ENCODE results near the gene SCARB1. TPM values are rescaled to one million over a fixed set of nuclear protein-coding genes. Genes with fewer than 3 reads are reported as not detected.

SCARB1 gene
- total RNA-seq, 1 donor from 2014 or later, result 6.6 TPM

DNA sequence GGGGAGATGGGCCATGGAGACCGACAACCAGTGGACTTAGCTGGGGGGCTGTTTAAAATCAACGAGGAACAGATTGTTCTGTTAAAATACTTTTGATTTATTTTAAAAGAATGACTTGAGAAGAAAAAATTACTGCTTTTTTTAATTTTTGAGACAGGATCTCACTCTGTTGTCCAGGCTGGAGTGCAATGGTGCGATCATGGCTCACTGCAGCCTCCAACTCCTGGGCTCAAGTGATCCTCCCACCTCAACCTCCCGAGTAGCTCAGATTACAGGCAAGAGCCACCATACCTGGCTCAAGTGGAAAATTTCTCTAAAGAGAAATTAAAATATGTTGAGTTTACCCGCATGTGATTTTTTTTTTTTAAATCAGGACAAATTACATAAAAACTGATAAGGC lies 80.6 kb downstream of the SCARB1 start:
- no peaks in the 10 kb centered on the region for H3K27me3 ChIP-seq (ENCODE audit: control insufficient read depth, insufficient read depth, low read length)
- H3K4me3 ChIP-seq (ENCODE audit: low read depth, low read length), result no peak overlapping the region
- TF ChIP-seq, protein P1, sequence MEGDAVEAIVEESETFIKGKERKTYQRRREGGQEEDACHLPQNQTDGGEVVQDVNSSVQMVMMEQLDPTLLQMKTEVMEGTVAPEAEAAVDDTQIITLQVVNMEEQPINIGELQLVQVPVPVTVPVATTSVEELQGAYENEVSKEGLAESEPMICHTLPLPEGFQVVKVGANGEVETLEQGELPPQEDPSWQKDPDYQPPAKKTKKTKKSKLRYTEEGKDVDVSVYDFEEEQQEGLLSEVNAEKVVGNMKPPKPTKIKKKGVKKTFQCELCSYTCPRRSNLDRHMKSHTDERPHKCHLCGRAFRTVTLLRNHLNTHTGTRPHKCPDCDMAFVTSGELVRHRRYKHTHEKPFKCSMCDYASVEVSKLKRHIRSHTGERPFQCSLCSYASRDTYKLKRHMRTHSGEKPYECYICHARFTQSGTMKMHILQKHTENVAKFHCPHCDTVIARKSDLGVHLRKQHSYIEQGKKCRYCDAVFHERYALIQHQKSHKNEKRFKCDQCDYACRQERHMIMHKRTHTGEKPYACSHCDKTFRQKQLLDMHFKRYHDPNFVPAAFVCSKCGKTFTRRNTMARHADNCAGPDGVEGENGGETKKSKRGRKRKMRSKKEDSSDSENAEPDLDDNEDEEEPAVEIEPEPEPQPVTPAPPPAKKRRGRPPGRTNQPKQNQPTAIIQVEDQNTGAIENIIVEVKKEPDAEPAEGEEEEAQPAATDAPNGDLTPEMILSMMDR (IDR thresholded peaks at IDR 0.05; ENCODE audit: insufficient read depth, low read length, severe bottlenecking), result no peak
- no peak for FAIRE-seq
- no peak for DNase-seq (ENCODE audit: low read depth)
- H3K36me3 ChIP-seq (ENCODE audit: control insufficient read depth, insufficient read depth, low read length), result peaks cover 8% of the 10 kb centered on the region

DNA sequence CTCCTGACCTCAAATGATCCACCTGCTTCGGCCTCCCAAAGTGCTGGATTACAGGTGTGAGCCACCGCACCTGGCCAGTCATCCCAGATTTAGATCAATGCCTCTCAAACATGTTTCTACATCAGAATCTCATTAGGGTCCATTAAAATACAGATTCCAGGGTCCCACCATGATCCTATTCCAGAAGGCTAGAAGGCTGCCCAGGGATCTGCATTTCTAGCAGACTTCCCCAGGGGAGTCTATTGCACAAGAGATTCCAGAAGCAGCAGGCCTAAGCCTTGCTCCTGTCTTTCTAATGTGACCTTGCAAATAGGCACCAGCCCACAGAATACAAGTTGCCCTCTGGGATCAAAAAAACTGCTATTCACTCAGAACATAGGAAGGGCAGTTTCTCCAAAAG lies 81.5 kb downstream of the SCARB1 start:
- H3K4me3 ChIP-seq (ENCODE audit: low read depth, low read length), result no peak overlapping the region
- H3K27me3 ChIP-seq (ENCODE audit: control insufficient read depth, insufficient read depth, low read length), result no peaks in the 10 kb centered on the region
- peaks cover 8% of the 10 kb centered on the region for H3K36me3 ChIP-seq (ENCODE audit: control insufficient read depth, insufficient read depth, low read length)
- DNase-seq (ENCODE audit: low read depth) (no peak), FAIRE-seq (no peak)
- TF ChIP-seq, protein P1 (IDR thresholded peaks at IDR 0.05; ENCODE audit: insufficient read depth, low read length, severe bottlenecking), result no peak

DNA sequence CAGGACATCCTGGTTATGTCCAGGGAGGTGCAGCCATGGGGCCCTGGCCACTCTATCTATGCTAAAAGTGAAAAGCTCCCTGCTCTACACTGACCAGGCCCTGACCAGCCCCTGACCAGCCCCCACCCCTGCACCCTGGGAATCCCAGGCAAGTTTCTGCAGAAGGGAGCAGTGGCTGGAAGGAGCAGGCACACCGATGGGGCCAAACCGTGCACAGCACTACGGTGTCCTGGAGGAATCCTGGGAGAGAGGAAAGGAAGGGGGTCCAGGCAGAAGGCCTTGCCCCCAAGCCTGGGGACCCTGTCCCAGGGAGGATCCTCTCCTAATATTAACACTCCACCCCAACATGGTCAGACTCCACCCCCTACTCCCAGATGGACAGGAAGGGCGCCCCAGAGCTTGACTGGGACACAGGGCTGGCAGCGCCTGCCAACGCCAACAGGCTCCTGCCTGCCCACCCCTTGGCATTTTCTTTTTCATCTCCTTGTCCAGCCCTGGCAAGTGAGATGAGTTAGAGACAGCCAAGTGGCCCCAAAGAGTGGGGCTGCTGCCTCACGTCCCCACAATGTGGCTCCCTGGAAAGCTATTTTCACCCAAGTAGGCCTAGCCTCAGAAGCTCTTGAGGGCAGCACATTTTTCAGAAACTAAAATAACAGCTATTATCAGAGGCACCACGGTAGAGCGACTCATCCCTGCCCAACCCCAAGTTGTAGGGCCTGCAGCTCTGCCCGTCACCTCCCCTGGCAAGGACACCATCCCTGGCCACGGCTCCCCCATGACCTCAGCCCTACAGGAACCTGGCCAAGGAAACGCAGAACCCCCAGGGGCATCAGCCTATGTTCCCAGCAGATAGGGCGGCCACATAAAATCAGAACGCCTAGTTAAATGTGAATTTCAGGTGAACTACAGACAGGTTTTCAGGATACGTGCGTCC lies 82.6 kb downstream of the SCARB1 start:
- DNase-seq (ENCODE audit: low read depth), result no peak
- TF ChIP-seq, protein P1 (IDR thresholded peaks at IDR 0.05; ENCODE audit: insufficient read depth, low read length, severe bottlenecking), result no peak
- peaks cover 7% of the 10 kb centered on the region for H3K36me3 ChIP-seq (ENCODE audit: control insufficient read depth, insufficient read depth, low read length)
- H3K27me3 ChIP-seq (ENCODE audit: control insufficient read depth, insufficient read depth, low read length), result no peaks in the 10 kb centered on the region
- H3K4me3 ChIP-seq (ENCODE audit: low read depth, low read length), result no peak overlapping the region
- no peak for FAIRE-seq

DNA sequence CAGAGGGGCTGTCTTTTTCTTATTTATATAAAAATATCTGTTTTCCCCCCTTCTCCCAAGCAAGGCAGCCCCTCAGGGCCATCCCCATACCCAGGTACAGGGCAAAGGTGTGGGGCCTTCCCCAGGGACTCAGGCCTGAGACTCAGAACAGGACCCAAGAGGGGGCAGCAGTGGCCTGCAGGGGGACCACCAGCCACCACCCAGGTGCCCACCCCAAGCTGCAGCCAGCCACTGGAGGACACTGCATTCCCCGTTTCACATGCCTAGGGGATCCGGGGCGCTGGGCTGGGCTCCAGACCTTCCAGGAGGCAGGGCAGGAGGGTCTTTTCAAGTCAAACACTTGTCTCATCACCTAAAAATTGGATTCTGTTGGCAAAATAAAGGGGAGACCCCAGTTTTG lies 83.3 kb downstream of the SCARB1 start:
- DNase-seq (ENCODE audit: low read depth) (no peak), FAIRE-seq (no peak)
- TF ChIP-seq, protein P1 (IDR thresholded peaks at IDR 0.05; ENCODE audit: insufficient read depth, low read length, severe bottlenecking), result no peak
- H3K4me3 ChIP-seq (ENCODE audit: low read depth, low read length), result no peak overlapping the region
- H3K36me3 ChIP-seq (ENCODE audit: control insufficient read depth, insufficient read depth, low read length), result peaks cover 5% of the 10 kb centered on the region
- H3K27me3 ChIP-seq (ENCODE audit: control insufficient read depth, insufficient read depth, low read length), result no peaks in the 10 kb centered on the region

DNA sequence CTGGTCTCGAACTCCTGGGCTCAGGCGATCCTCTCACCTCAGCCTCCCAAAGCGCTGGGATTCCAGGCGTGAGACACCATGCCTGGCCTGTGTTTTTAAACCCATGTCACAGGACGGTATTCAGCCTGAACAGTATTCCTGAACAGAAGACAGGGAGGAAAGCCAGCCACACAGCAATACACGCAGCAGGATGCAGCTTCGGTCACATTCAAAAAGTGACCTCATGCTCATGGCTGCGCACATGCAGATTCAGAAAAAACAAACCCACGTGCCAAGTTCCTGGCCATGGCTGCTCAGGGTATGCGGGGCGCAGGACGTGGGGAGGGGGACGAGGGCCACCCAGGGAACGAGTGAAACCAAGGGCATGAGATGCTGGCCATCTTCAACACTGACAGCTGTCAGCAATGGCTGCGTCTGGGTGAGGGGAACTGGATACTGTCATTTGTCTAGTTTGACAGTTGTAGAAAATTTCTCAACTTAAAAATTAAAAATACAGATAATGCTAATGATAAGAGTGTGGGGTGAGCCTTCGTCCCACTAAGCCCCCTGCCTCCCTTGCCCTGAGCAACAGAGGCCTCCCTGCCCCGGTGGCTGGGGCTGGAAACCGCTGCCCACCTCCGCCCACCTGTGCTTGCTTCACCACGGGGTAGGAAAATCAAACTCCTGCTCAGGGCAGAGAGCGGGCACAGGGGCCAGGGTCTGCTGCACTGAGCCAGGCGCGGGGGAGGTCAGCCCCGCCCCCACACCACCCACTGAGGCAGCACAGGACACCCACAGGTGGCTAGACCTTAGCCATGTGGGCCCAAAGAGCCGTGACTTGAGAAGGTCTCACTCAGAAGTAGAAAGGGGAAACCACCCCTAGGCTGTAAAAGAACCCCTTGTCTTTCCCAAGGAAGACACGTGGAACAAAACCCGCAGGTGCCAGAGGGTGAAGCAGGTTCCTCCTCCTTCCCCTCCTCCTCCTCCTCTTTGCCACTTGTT lies 84.2 kb downstream of the SCARB1 start:
- DNase-seq (ENCODE audit: low read depth) (no peak), FAIRE-seq (no peak)
- Histone ChIP-seq H3K36me3 (ENCODE audit: control insufficient read depth, insufficient read depth, low read length) (peaks cover 2% of the 10 kb centered on the region), H3K4me3 (ENCODE audit: low read depth, low read length) (no peak overlapping the region), H3K27me3 (ENCODE audit: control insufficient read depth, insufficient read depth, low read length) (no peaks in the 10 kb centered on the region)
- TF ChIP-seq, protein P1 (IDR thresholded peaks at IDR 0.05; ENCODE audit: insufficient read depth, low read length, severe bottlenecking), result no peak
